Smooth muscle cell (in vitro differentiated cells): ENCODE measurements around the gene SCT. TPM values are rescaled to one million over a fixed set of nuclear protein-coding genes. Genes with fewer than 3 reads are reported as not detected.

Source experiments
- DNase-seq: peaks from one replicate; lab custom pipeline; 2025; ENCODE audit not compliant: unreplicated experiment; lab: John Stamatoyannopoulos, UW
- H2AFZ ChIP-seq: fragments of 200-600 bp; sonication (generic); 2 replicates; pipeline ENCODE4 v1.6.0; 2016; ENCODE audit warnings: antibody characterized with exemption, low read depth, mild to moderate bottlenecking
- H3F3A ChIP-seq: fragments of 200-600 bp; sonication (generic); 2 replicates; pipeline ENCODE4 v1.6.0; 2017; ENCODE audit warnings: antibody characterized with exemption, low read depth
- H3K27ac ChIP-seq: fragments of 200-600 bp; sonication (generic); 2 replicates; pipeline ENCODE4 v1.5.1; 2016; ENCODE audit warnings: low read depth, mild to moderate bottlenecking
- H3K27me3 ChIP-seq: fragments of 200-600 bp; sonication (generic); 2 replicates; pipeline ENCODE4 v1.6.1; 2016; ENCODE audit warnings: low read depth, mild to moderate bottlenecking
- H3K36me3 ChIP-seq: fragments of 200-600 bp; sonication (generic); 2 replicates; pipeline ENCODE4 v1.5.1; 2016; ENCODE audit warnings: low read depth
- H3K4me1 ChIP-seq: fragments of 200-600 bp; sonication (generic); 2 replicates; pipeline ENCODE4 v1.5.1; 2016; ENCODE audit warnings: low read depth
- H3K4me2 ChIP-seq: fragments of 200-600 bp; sonication (generic); 2 replicates; pipeline ENCODE4 v1.6.0; 2016; ENCODE audit warnings: mild to moderate bottlenecking
- H3K4me3 ChIP-seq: fragments of 200-600 bp; sonication (generic); 2 replicates; pipeline ENCODE4 v1.5.1; 2016; ENCODE audit warnings: mild to moderate bottlenecking
- H3K79me2 ChIP-seq: fragments of 200-600 bp; sonication (generic); 2 replicates; pipeline ENCODE4 v1.6.0; 2016; ENCODE audit warnings: low read depth, mild to moderate bottlenecking
- H3K9ac ChIP-seq: fragments of 200-600 bp; sonication (generic); 2 replicates; pipeline ENCODE4 v1.6.0; 2016; ENCODE audit warnings: low read depth
- H3K9me3 ChIP-seq: fragments of 200-600 bp; sonication (generic); replicated peaks from 2 replicates; pipeline ENCODE4 v1.5.1; 2016; ENCODE audit warnings: low read depth
- H4K20me1 ChIP-seq: fragments of 200-600 bp; sonication (generic); 2 replicates; pipeline ENCODE4 v1.6.0; 2016; ENCODE audit warnings: low read depth
- WGBS: methylation state at CpG from one replicate; pipeline ENCODE4 v1.1.7; 2016; ENCODE audit warnings: low lambda C conversion rate; 5-methylcytosine and 5-hydroxymethylcytosine counted together
- polyA plus RNA-seq: library from polyadenylated mRNA; unstranded; fragments of >200 nt; fragmentation: Nextera tagmentation; extraction: Ambion mirVana; gene quantifications from 2 replicates; pipeline ENCODE4 v1.2.1, GENCODE V29; 2016
- total RNA-seq: library from RNA; depleted of rRNA; stranded (reverse); fragments of >200 nt; gene quantifications from 2 replicates; pipeline ENCODE4 v1.2.3, GENCODE V29; 2014
- TF ChIP-seq, protein P1 (sequence below): fragments of 200-600 bp; sonication (generic); IDR thresholded peaks from 2 replicates; pipeline ENCODE4 v1.5.1; 2017; ENCODE audit warnings: borderline replicate concordance, mild to moderate bottlenecking, antibody characterized with exemption; ENCODE audit not compliant: insufficient read depth, poor library complexity, severe bottlenecking

The SCT gene
- total and polyA plus RNA-seq, 2 experiments from 2014 or later = 1.4 TPM; not detected in 1

DNA sequence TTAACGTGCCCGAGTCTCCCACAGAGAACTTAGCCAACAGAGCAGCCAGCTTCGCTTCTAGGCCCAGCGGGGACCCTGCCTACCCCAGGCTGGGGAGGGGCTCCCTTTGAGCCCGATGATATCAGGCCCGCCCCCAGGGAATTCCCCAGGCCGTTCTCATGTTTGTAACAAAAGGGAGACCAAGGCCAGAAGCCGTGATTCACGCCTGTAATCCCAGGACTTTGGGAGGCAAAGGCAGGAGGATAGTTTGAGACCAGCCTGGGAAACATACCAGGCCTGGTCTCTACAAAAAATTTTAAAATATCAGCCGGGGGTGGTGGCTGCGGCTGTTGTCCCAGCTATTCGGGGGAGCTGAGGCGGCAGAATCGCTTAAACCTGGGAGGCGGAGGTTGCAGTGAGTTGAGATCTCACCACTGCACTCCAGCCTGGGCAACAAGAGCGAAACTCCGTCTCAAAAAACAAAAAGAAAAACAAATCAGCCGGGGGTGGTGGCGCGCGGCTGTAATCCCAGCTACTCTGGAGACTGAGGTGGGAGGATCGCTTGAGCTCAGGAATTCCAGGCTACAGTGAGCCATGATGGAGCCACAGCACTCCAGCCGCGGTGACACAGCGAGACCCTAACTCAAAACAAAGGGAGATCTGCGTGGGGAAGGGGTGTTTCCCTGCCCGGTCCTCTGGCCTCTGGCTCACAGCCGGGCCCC lies 11.8 kb upstream of the SCT start:
- Histone ChIP-seq H4K20me1 (peaks cover 81% of the 10 kb centered on the region), H3K9ac (peak overlapping the region; percentile 53), H3K4me3 (peak overlapping the region; percentile 9), H3K79me2 (no peaks in the 10 kb centered on the region), H3K27ac (peak overlapping the region; percentile 85), H3K4me1 (peaks cover 23% of the 10 kb centered on the region), H3K4me2 (peak overlapping the region; percentile 77), H3F3A (no peaks in the 10 kb centered on the region), H3K27me3 (peaks cover 21% of the 10 kb centered on the region), H3K9me3 (no peaks in the 10 kb centered on the region), H3K36me3 (no peaks in the 10 kb centered on the region), H2AFZ (no peak overlapping the region)
- TF ChIP-seq, protein P1, sequence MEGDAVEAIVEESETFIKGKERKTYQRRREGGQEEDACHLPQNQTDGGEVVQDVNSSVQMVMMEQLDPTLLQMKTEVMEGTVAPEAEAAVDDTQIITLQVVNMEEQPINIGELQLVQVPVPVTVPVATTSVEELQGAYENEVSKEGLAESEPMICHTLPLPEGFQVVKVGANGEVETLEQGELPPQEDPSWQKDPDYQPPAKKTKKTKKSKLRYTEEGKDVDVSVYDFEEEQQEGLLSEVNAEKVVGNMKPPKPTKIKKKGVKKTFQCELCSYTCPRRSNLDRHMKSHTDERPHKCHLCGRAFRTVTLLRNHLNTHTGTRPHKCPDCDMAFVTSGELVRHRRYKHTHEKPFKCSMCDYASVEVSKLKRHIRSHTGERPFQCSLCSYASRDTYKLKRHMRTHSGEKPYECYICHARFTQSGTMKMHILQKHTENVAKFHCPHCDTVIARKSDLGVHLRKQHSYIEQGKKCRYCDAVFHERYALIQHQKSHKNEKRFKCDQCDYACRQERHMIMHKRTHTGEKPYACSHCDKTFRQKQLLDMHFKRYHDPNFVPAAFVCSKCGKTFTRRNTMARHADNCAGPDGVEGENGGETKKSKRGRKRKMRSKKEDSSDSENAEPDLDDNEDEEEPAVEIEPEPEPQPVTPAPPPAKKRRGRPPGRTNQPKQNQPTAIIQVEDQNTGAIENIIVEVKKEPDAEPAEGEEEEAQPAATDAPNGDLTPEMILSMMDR = no peak
- WGBS = 7% methylated on average over 28 of the region's 28 CpGs
- no peak for DNase-seq

DNA sequence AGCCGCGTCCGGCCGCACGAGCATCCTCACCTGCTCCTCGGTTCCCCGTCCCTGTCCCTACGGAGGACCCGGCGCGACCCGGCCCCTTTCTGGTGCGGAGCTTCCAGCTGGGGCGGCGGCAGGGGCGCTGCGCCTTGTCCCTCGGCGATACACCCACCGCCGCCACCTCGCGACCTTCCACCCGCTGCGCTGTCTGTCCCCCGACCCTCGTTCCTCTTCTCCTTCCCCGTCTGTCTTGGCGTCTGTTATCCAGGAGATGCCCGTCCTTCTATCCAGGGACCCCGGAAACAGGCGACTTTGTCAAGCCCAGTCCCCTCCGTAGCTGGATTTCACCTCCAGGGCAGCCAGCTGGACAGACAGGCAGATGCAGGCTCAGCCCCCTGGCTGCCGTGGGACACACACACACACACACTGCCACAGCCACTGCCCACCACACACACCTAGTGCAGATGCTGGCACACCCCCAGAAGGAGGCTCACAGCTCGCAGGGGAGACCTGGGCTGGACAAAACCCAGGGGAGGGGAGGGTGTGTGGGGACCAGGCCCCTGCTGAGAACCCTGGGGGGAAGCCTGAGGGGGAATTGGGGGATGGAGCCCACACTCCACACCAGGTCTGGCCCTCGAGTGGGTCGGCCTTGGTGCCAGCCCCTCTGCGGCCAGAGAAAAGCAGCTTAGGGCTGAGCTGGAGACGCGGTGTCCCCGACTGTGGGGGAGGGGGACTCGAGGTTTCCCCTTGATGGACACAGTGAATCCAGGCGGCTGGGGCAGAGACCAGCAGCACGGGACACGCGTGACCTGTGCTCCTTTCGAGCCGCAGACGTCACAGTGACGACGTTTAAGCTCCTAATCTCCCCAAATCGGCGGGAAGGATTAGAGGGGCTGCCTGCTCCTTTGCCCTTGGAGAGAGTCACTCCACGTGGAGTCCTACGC lies 10.9 kb upstream of the SCT start:
- Histone ChIP-seq H3K27me3 (peaks cover 21% of the 10 kb centered on the region), H3K4me3 (peak overlapping the region; percentile 19), H3F3A (peaks cover 7% of the 10 kb centered on the region), H3K9me3 (no peaks in the 10 kb centered on the region), H3K27ac (peak overlapping the region; percentile 85), H3K4me1 (peaks cover 23% of the 10 kb centered on the region), H4K20me1 (peaks cover 90% of the 10 kb centered on the region), H2AFZ (no peak overlapping the region), H3K9ac (peak overlapping the region; percentile 53), H3K4me2 (peak overlapping the region; percentile 77), H3K36me3 (no peaks in the 10 kb centered on the region), H3K79me2 (no peaks in the 10 kb centered on the region)
- 15% methylated on average over 54 of the region's 55 CpGs for WGBS
- no peak for DNase-seq
- TF ChIP-seq, protein P1 = no peak

DNA sequence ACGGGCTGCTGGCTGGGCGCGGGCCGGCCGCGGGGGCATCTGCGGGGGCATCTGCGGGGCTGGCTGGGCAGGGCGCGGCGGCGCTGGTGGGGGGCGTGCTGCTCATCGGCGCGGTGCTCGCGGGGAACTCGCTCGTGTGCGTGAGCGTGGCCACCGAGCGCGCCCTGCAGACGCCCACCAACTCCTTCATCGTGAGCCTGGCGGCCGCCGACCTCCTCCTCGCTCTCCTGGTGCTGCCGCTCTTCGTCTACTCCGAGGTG lies 10.3 kb upstream of the SCT start:
- Histone ChIP-seq H3K4me3 (peak overlapping the region; percentile 19), H3K27me3 (peaks cover 21% of the 10 kb centered on the region)
- TF ChIP-seq, protein P1 = no peak

More for the DNA sequence above, 10.3 kb upstream of the SCT start:
- H3K36me3 ChIP-seq = no peaks in the 10 kb centered on the region
- H2AFZ ChIP-seq = no peak overlapping the region
- WGBS = 3% methylated on average over 10 of the region's 34 CpGs
- peak overlapping the region; percentile 77 for H3K4me2 ChIP-seq
- no peaks in the 10 kb centered on the region for H3K79me2 ChIP-seq
- DNase-seq = no peak
- no peak overlapping the region for H3K9ac ChIP-seq
- peaks cover 23% of the 10 kb centered on the region for H3K4me1 ChIP-seq
- H4K20me1 ChIP-seq = peaks cover 93% of the 10 kb centered on the region
- H3K9me3 ChIP-seq = no peaks in the 10 kb centered on the region
- H3F3A ChIP-seq = peaks cover 12% of the 10 kb centered on the region
- H3K27ac ChIP-seq = no peak overlapping the region
